GM12878 (cell line): ENCODE measurements around the gene POC5. TPM values are rescaled to one million over a fixed set of nuclear protein-coding genes. Genes with fewer than 3 reads are reported as not detected.

Source experiments
- ATAC-seq: fragments of 200-7000 bp; cut with Tn5 transposase; 3 replicates; pipeline ENCODE4 v1.9.1; 2020; ENCODE audit warnings: mild to moderate bottlenecking, moderate library complexity
- BruUV-seq: library from RNA; stranded (reverse); fragments of 400-500 nt; replicated peaks from 2 replicates; lab custom pipeline; 2021; lab: Mats Ljungman, UMichigan
- CTCF ChIA-PET: fragments of 300-600 bp; sonication (Branson Sonifier 250); formaldehyde crosslinking; extraction: SDS; loops from one replicate; lab custom pipeline; 2021; ENCODE audit warnings: inconsistent platforms; lab: Yijun Ruan, JAX
- POLR2A ChIA-PET: fragments of 350-600 bp; formaldehyde crosslinking; extraction: SDS; loops from one replicate; lab custom pipeline; 2021; ENCODE audit warnings: inconsistent platforms; lab: Charles Lee
- RAD21 ChIA-PET: fragments of 300-600 bp; sonication (Branson Sonifier 250); formaldehyde crosslinking; loops from one replicate; lab custom pipeline; 2023; ENCODE audit warnings: antibody characterized with exemption; ENCODE audit not compliant: unreplicated experiment; lab: Charles Lee
- SMC1A ChIA-PET: fragments of 300-600 bp; sonication (Branson Sonifier 250); formaldehyde crosslinking; loops from one replicate; lab custom pipeline; 2023; ENCODE audit not compliant: unreplicated experiment, uncharacterized antibody; lab: Charles Lee
- DNase-seq: peaks from one replicate; pipeline ENCODE4 v3.0.0-alpha.2; 2011; ENCODE audit warnings: low read depth, low spot score
- FAIRE-seq: peaks from 3 replicates; lab custom pipeline; 2011; peaks lifted over from hg19 to GRCh38; lab: Jason Lieb, UNC
- H2AFZ ChIP-seq: 2 replicates; pipeline ENCODE4 v1.6.0; 2011; ENCODE audit warnings: low read depth, low read length, control low read depth; ENCODE audit not compliant: control insufficient read depth
- H3K27ac ChIP-seq: 2 replicates; pipeline ENCODE4 v1.5.1; 2011; ENCODE audit warnings: control low read depth; ENCODE audit not compliant: control insufficient read depth, insufficient read depth
- H3K27me3 ChIP-seq, 2 experiments: replicated peaks in 1 of 2; 2 replicates each; pipeline versions ENCODE4 v1.6.0 to v1.6.1; 2011; ENCODE audit warnings: low read length in 1 of 2; ENCODE audit not compliant: control insufficient read depth in 2 of 2, insufficient read depth in 2 of 2
- H3K36me3 ChIP-seq, 2 experiments: 2 replicates each; pipeline ENCODE4 v1.5.1; 2011; ENCODE audit warnings: low read length in 1 of 2; ENCODE audit not compliant: control insufficient read depth in 2 of 2, insufficient read depth in 2 of 2
- H3K4me1 ChIP-seq: 2 replicates; pipeline ENCODE4 v1.6.1; 2011; ENCODE audit warnings: mild to moderate bottlenecking, low read length, moderate library complexity, mixed read lengths; ENCODE audit not compliant: control insufficient read depth, insufficient read depth
- H3K4me2 ChIP-seq: 2 replicates; pipeline ENCODE4 v1.6.0; 2011; ENCODE audit warnings: control low read depth; ENCODE audit not compliant: control insufficient read depth, insufficient read depth
- H3K4me3 ChIP-seq: fragments of 200-600 bp; sonication (generic); 2 replicates; pipeline ENCODE4 v1.5.1; 2016
- H3K79me2 ChIP-seq: 2 replicates; pipeline ENCODE4 v1.6.0; 2011; ENCODE audit warnings: low read length; ENCODE audit not compliant: control insufficient read depth, insufficient read depth
- H3K9ac ChIP-seq: 2 replicates; pipeline ENCODE4 v1.8.0; 2011; ENCODE audit warnings: low read length, control low read depth, mixed read lengths; ENCODE audit not compliant: control insufficient read depth, insufficient read depth
- H3K9me3 ChIP-seq: replicated peaks from 3 replicates; pipeline ENCODE4 v1.5.1; 2011; ENCODE audit warnings: mild to moderate bottlenecking, low read length; ENCODE audit not compliant: control insufficient read depth, insufficient read depth
- H4K20me1 ChIP-seq: 2 replicates; pipeline ENCODE4 v1.6.0; 2011; ENCODE audit not compliant: control insufficient read depth, insufficient read depth
- ASH2L ChIP-seq: fragments of 300-600, 200-600 bp; sonication (generic); IDR thresholded peaks from 2 replicates; pipeline ENCODE4 v1.6.1; 2017; ENCODE audit warnings: low read depth, mild to moderate bottlenecking, borderline replicate concordance
- BRCA1 ChIP-seq: IDR thresholded peaks from 2 replicates; pipeline ENCODE4 v1.6.1; 2011; ENCODE audit warnings: low read depth, low read length, improper control_type of control experiment
- CTCF ChIP-seq, 3 experiments: IDR thresholded peaks in 2 of 3; conservative IDR thresholded peaks in 1 of 3; 2 replicates each; pipeline ENCODE4 v1.5.1; 2011; ENCODE audit warnings: low read depth in 3 of 3, low read length in 3 of 3, mild to moderate bottlenecking in 3 of 3, control low read depth in 2 of 3, moderate library complexity in 2 of 3, inconsistent platforms in 1 of 3, mixed read lengths in 1 of 3; ENCODE audit not compliant: control insufficient read depth in 2 of 3, insufficient read depth in 1 of 3; ENCODE audit errors: extremely low read depth in 1 of 3
- IRF4 ChIP-seq: IDR thresholded peaks from 2 replicates; pipeline ENCODE4 v1.6.1; 2011; ENCODE audit warnings: low read depth, low read length
- MTA3 ChIP-seq: IDR thresholded peaks from 2 replicates; pipeline ENCODE4 v1.6.1; 2012; ENCODE audit warnings: low read length, inconsistent platforms, borderline replicate concordance
- RAD51 ChIP-seq: fragments of 450-650 bp; IDR thresholded peaks from 2 replicates; pipeline ENCODE4 v1.6.1; 2016; ENCODE audit warnings: moderate library complexity, mild to moderate bottlenecking, inconsistent platforms
- RB1 ChIP-seq: fragments of 450-650 bp; formaldehyde crosslinking; IDR thresholded peaks from 2 replicates; pipeline ENCODE4 v1.6.1; 2017; ENCODE audit warnings: mild to moderate bottlenecking, borderline replicate concordance
- SIN3A ChIP-seq: IDR thresholded peaks from 2 replicates; pipeline ENCODE4 v1.6.1; 2012; ENCODE audit warnings: low read depth, low read length, improper control_type of control experiment
- SPI1 ChIP-seq: IDR thresholded peaks from 2 replicates; pipeline ENCODE4 v1.6.1; 2011; ENCODE audit warnings: low read depth, mild to moderate bottlenecking, low read length, moderate library complexity, borderline replicate concordance; ENCODE audit not compliant: insufficient read depth
- TBL1XR1 ChIP-seq: IDR thresholded peaks from 2 replicates; pipeline ENCODE4 v1.6.1; 2012; ENCODE audit warnings: low read depth, low read length, improper control_type of control experiment
- WGBS: methylation state at CpG from one replicate; pipeline ENCODE4 v1.1.6; 2016; ENCODE audit warnings: low lambda C conversion rate; ENCODE audit not compliant: insufficient replicate concordance, insufficient coverage; ENCODE audit errors: missing lambda C conversion rate; 5-methylcytosine and 5-hydroxymethylcytosine counted together
- in situ Hi-C: fragments of 300-500 bp; cut with MboI; formaldehyde crosslinking; loops from 9 replicates; pipeline ENCODE4 v1.14.3; 2018; ENCODE audit warnings: mixed read lengths
- intact Hi-C: fragments of 100-400 bp; cut with micrococcal nuclease; formaldehyde crosslinking; loops from one replicate; pipeline ENCODE4 v1.14.2; 2022; ENCODE audit not compliant: unreplicated experiment
- polyA plus RNA-seq, 11 experiments: library from polyadenylated mRNA; depleted of rRNA in 4 of 11; unstranded in 6 of 11; stranded (reverse) in 5 of 11; fragments of >200 nt; fragmentation: Nextera tagmentation in 4 of 11; fragmentation: Illumina TruSeq in 1 of 11; extraction: Ambion mirVana in 4 of 11; extraction: Trizol in 1 of 11; gene quantifications; 1 replicate in 1 of 11; 2 replicates in 10 of 11; pipeline versions ENCODE4 v1.2.1 to v1.2.3, GENCODE V29; 2011 to 2016; ENCODE audit warnings: inconsistent platforms in 2 of 11, missing spikeins in 2 of 11, low read depth in 1 of 11
- total RNA-seq, 4 experiments: library from RNA; depleted of rRNA in 3 of 4; stranded (reverse); fragments of >200 nt in 3 of 4; fragmentation: Illumina TruSeq in 1 of 4; extraction: Trizol in 1 of 4; gene quantifications; 2 replicates each; pipeline versions ENCODE4 v1.2.1 to v1.2.3, GENCODE V29; 2013 to 2021
- TF ChIP-seq, protein P1 (sequence below): fragments of 450-650 bp; IDR thresholded peaks from 2 replicates; pipeline ENCODE4 v1.6.1; 2018; ENCODE audit warnings: borderline replicate concordance, mild to moderate bottlenecking; ENCODE audit not compliant: partially characterized antibody

Gene POC5
- total and polyA plus RNA-seq, 10 of the 15 experiments (the other 5 are each of a cell fraction or from before 2014, with no cell fraction given), result 13.1 to 25.6 (median 21.8) TPM

DNA sequence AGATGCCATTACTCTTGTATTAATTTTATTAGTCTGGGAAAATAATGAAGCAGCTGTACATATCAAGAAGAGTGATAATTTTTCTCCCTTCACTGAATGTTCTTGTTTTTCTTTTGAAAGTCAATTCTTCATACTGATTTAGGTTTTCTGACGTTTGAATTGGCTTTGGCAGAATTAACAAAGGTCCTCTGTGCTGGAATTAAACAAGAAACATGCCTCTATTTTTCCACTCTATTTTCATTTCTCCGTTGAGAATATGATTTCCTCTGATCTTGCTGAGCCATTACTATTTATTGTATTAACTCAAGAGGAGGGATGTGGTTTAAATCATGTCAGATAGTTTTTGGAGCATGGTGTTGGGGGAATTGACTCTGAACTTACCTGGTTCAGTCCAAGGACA, 63.7 kb downstream of the POC5 start:
- no peaks in the 10 kb centered on the region for H3K36me3 ChIP-seq
- in situ Hi-C loops (no loop called here), intact Hi-C loops (loop anchor here (1.0 kb wide), 1 partner anchor 39 kb away; no protein-coding TSS in a partner anchor)
- no TSS peak for BruUV-seq
- ATAC-seq (no peak), FAIRE-seq (no peak), DNase-seq (no peak)
- no peak overlapping the region for H3K27ac ChIP-seq
- H3K4me2 ChIP-seq, result no peak overlapping the region
- H3K4me1 ChIP-seq, result no peaks in the 10 kb centered on the region
- ChIA-PET CTCF (no interaction called here), RAD21 (no interaction called here), SMC1A (interaction anchor here (1.1 kb wide), 2 partner anchors 16 to 27 kb away, joined by 3 read pairs; no protein-coding TSS in a partner anchor), POLR2A (no interaction called here)
- H3K79me2 ChIP-seq, result no peaks in the 10 kb centered on the region
- TF ChIP-seq SPI1, result no peak
- TF ChIP-seq, protein P1, sequence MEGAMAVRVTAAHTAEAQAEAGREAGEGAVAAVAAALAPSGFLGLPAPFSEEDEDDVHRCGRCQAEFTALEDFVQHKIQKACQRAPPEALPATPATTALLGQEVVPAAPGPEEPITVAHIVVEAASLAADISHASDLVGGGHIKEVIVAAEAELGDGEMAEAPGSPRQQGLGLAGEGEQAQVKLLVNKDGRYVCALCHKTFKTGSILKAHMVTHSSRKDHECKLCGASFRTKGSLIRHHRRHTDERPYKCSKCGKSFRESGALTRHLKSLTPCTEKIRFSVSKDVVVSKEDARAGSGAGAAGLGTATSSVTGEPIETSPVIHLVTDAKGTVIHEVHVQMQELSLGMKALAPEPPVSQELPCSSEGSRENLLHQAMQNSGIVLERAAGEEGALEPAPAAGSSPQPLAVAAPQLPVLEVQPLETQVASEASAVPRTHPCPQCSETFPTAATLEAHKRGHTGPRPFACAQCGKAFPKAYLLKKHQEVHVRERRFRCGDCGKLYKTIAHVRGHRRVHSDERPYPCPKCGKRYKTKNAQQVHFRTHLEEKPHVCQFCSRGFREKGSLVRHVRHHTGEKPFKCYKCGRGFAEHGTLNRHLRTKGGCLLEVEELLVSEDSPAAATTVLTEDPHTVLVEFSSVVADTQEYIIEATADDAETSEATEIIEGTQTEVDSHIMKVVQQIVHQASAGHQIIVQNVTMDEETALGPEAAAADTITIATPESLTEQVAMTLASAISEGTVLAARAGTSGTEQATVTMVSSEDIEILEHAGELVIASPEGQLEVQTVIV, result no peak
- TF ChIP-seq BRCA1, result no peak
- TF ChIP-seq TBL1XR1, result no peak
- no peak for TF ChIP-seq CTCF (IDR thresholded peaks at IDR 0.05 in 2 of 3, conservative IDR thresholded peaks at IDR 0.05 in 1 of 3; ENCODE audit: control insufficient read depth in 2 of 3, extremely low read depth in 1 of 3, insufficient read depth in 1 of 3, low read depth in 3 of 3, low read length in 3 of 3)
- no peak for TF ChIP-seq MTA3
- TF ChIP-seq RAD51, result no peak
- no peak for TF ChIP-seq ASH2L
- TF ChIP-seq SIN3A, result no peak
- no peak for TF ChIP-seq RB1
- no peak for TF ChIP-seq IRF4
- H3K9me3 ChIP-seq, result no peaks in the 10 kb centered on the region
- H3K9ac ChIP-seq, result no peak overlapping the region
- no peak overlapping the region for H3K4me3 ChIP-seq
- 64% methylated on average over 2 of the region's 2 CpGs for WGBS
- H3K27me3 ChIP-seq, result no peaks in the 10 kb centered on the region
- no peak overlapping the region for H2AFZ ChIP-seq
- H4K20me1 ChIP-seq, result no peaks in the 10 kb centered on the region
